Endothelial cell of umbilical vein (primary cell): ENCODE results near the gene SPATA33. TPM values are rescaled to one million over a fixed set of nuclear protein-coding genes. Genes with fewer than 3 reads are reported as not detected.
"Not testable (repeated sequence)": the region's sequence is repeated elsewhere in the genome, so short reads cannot be mapped to it uniquely, and the experiment has no call there.

Experiments used
- BruUV-seq: library from RNA; stranded (reverse); fragments of 400-500 nt; replicated peaks from 2 replicates; lab custom pipeline; 2021; lab: Mats Ljungman, UMichigan
- CTCF ChIA-PET: fragments of 300-600, 350-600 bp; sonication (Branson Sonifier 250); formaldehyde crosslinking; loops from one replicate; lab custom pipeline; 2021; ENCODE audit warnings: antibody characterized with exemption, inconsistent platforms; lab: Charles Lee
- POLR2A ChIA-PET: fragments of 300-600, 350-600 bp; sonication (Branson Sonifier 250); formaldehyde crosslinking; loops from one replicate; lab custom pipeline; 2021; ENCODE audit warnings: antibody characterized with exemption, inconsistent platforms; lab: Charles Lee
- DNase-seq: peaks from one replicate; pipeline ENCODE4 v3.0.0-alpha.2; 2011; ENCODE audit warnings: low read depth, low spot score
- FAIRE-seq: peaks from 2 replicates; lab custom pipeline; 2011; peaks lifted over from hg19 to GRCh38; lab: Jason Lieb, UNC
- H2AFZ ChIP-seq: 2 replicates; pipeline ENCODE4 v1.6.0; 2012; ENCODE audit warnings: low read depth, low read length, control low read depth, inconsistent platforms
- H3K27ac ChIP-seq: 2 replicates; pipeline ENCODE4 v1.5.1; 2011; ENCODE audit warnings: low read depth, mild to moderate bottlenecking, control low read depth, low read length, moderate library complexity; ENCODE audit not compliant: insufficient read depth
- H3K27me3 ChIP-seq, 2 experiments: 2 replicates each; pipeline versions ENCODE4 v1.6.0 to v1.6.1; 2011; ENCODE audit warnings: low read length in 2 of 2, mixed read lengths in 1 of 2; ENCODE audit not compliant: control insufficient read depth in 2 of 2, insufficient read depth in 2 of 2
- H3K36me3 ChIP-seq, 2 experiments: 2 replicates in 1 of 2; 3 replicates in 1 of 2; pipeline ENCODE4 v1.5.1; 2011; ENCODE audit warnings: low read length in 2 of 2, mild to moderate bottlenecking in 1 of 2, moderate library complexity in 1 of 2; ENCODE audit not compliant: control insufficient read depth in 2 of 2, insufficient read depth in 2 of 2; ENCODE audit errors: extremely low read depth in 1 of 2
- H3K4me1 ChIP-seq: 3 replicates; pipeline ENCODE4 v1.5.1; 2011; ENCODE audit warnings: mild to moderate bottlenecking, low read length; ENCODE audit not compliant: control insufficient read depth, insufficient read depth; ENCODE audit errors: extremely low read depth
- H3K4me2 ChIP-seq: 2 replicates; pipeline ENCODE4 v1.6.1; 2011; ENCODE audit warnings: low read length, control low read depth, mixed read lengths; ENCODE audit not compliant: insufficient read depth
- H3K4me3 ChIP-seq, 3 experiments: fragments of 200-600 bp in 1 of 3; sonication (generic), shearing (Covaris generic) in 1 of 3; replicated peaks in 1 of 3; 2 replicates each; pipeline ENCODE4 v1.5.1; 2011 to 2016; ENCODE audit warnings: control low read depth in 3 of 3, low read length in 3 of 3, mild to moderate bottlenecking in 2 of 3, inconsistent platforms in 1 of 3, low read depth in 1 of 3, moderate library complexity in 1 of 3; ENCODE audit not compliant: insufficient read depth in 1 of 3
- H3K79me2 ChIP-seq: 2 replicates; pipeline ENCODE4 v1.6.0; 2012; ENCODE audit warnings: low read length, inconsistent platforms; ENCODE audit not compliant: control insufficient read depth, insufficient read depth
- H3K9ac ChIP-seq: replicated peaks from 2 replicates; pipeline ENCODE3; 2011; ENCODE audit warnings: low read length, control low read depth; ENCODE audit not compliant: insufficient read depth; ENCODE audit errors: extremely low read depth
- H3K9me1 ChIP-seq: replicated peaks from 3 replicates; pipeline ENCODE4 v1.6.0; 2011; ENCODE audit warnings: mild to moderate bottlenecking, low read length; ENCODE audit not compliant: control insufficient read depth, insufficient read depth; ENCODE audit errors: extremely low read depth
- H3K9me3 ChIP-seq: replicated peaks from 2 replicates; pipeline ENCODE4 v1.5.1; 2012; ENCODE audit warnings: low read length, inconsistent platforms; ENCODE audit not compliant: control insufficient read depth, insufficient read depth
- H4K20me1 ChIP-seq: replicated peaks from 2 replicates; pipeline ENCODE3; 2011; ENCODE audit warnings: mild to moderate bottlenecking, low read length; ENCODE audit not compliant: control insufficient read depth, insufficient read depth; ENCODE audit errors: extremely low read depth
- CTCF ChIP-seq, 2 donors: IDR thresholded peaks; 1 replicate in 1 of 2; 2 replicates in 1 of 2; pipeline ENCODE4 v1.5.1; 2011; ENCODE audit warnings: low read length in 2 of 2, mild to moderate bottlenecking in 2 of 2, moderate library complexity in 2 of 2, control low read depth in 1 of 2, inconsistent platforms in 1 of 2, low read depth in 1 of 2; ENCODE audit not compliant: insufficient read depth in 1 of 2; ENCODE audit errors: extremely low read depth in 1 of 2
- EZH2 ChIP-seq: IDR thresholded peaks from 2 replicates; pipeline ENCODE4 v1.6.1; 2012; ENCODE audit warnings: borderline replicate concordance, low read depth, mild to moderate bottlenecking, moderate library complexity, low read length, inconsistent platforms; ENCODE audit not compliant: severe bottlenecking
- FOS ChIP-seq: IDR thresholded peaks from 2 replicates; pipeline ENCODE4 v1.6.1; 2011; ENCODE audit warnings: mild to moderate bottlenecking, low read length, moderate library complexity, borderline replicate concordance; ENCODE audit not compliant: insufficient read depth
- GATA2 ChIP-seq: IDR thresholded peaks from 2 replicates; pipeline ENCODE4 v1.7.0; 2011; ENCODE audit warnings: low read depth, mild to moderate bottlenecking, moderate library complexity, mixed read lengths, low read length; ENCODE audit not compliant: insufficient read length, insufficient read depth
- JUN ChIP-seq: IDR thresholded peaks from 2 replicates; pipeline ENCODE4 v1.6.1; 2011; ENCODE audit warnings: borderline replicate concordance, low read depth; ENCODE audit not compliant: insufficient read length, insufficient read depth
- MAX ChIP-seq: IDR thresholded peaks from 2 replicates; pipeline ENCODE4 v1.6.1; 2011; ENCODE audit not compliant: insufficient read depth, insufficient read length
- POLR2A ChIP-seq: IDR thresholded peaks from 2 replicates; pipeline ENCODE4 v1.6.1; 2012; ENCODE audit warnings: low read depth, mild to moderate bottlenecking, control low read depth, low read length
- POLR2AphosphoS5 ChIP-seq: IDR thresholded peaks from 2 replicates; pipeline ENCODE4 v1.6.1; 2012; ENCODE audit warnings: low read depth, mild to moderate bottlenecking, control low read depth, low read length, moderate library complexity; ENCODE audit not compliant: insufficient read depth
- dilution Hi-C: fragments of 300-500 bp; cut with MboI; formaldehyde crosslinking; loops from one replicate; pipeline ENCODE4 v1.15.0; 2019; ENCODE audit warnings: low sequenced_read_pairs; ENCODE audit not compliant: extremely low pct_ligation_motif_present
- intact Hi-C: fragments of 100-400 bp; cut with micrococcal nuclease; formaldehyde crosslinking; loops from one replicate; pipeline ENCODE4 v1.10.0; 2022
- polyA plus RNA-seq, 4 experiments: library from polyadenylated mRNA; depleted of rRNA in 3 of 4; stranded (reverse) in 3 of 4; unstranded in 1 of 4; fragments of >200 nt; gene quantifications; 2 replicates each; pipeline versions ENCODE4 v1.2.1 to v1.2.3, GENCODE V29; 2011 to 2012; ENCODE audit warnings: missing spikeins in 1 of 4
- total RNA-seq: library from RNA; stranded (reverse); gene quantifications from 2 replicates; pipeline ENCODE4 v1.2.3, GENCODE V29; 2021

Gene SPATA33
- total and polyA plus RNA-seq, 2 donors (not counting 3 experiments of a cell fraction or from before 2014, with no cell fraction given), result 3.5 to 11.4 TPM

DNA sequence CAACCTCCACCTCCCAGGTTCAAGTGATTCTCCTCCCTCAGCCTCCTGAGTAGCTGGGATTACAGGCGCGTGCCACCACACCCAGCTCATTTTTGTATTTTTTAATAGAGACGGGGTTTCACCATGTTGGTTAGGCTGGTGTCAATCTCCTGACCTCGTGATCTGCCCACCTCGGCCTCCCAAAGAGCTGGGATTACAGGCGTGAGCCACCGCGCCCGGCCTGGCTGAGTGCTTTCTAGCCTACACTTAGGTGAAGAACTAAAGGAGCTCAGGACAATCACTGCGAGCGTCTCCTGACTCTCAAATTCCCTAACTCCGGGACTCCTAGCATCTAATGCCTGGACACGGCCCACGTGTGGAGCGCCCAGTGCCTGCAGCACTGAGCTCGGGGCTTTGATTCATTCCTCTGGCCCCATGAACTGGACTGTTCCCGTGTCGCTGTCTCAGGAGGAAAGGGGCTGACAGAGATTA lies 42.0 kb downstream of the SPATA33 start:
- H3K27ac ChIP-seq, DNase-seq, H3K79me2 ChIP-seq, H2AFZ ChIP-seq, H3K36me3 ChIP-seq, H3K9me1 ChIP-seq, FAIRE-seq, H3K4me3 ChIP-seq, H4K20me1 ChIP-seq, H3K4me1 ChIP-seq, H3K4me2 ChIP-seq, dilution Hi-C loops, H3K27me3 ChIP-seq, H3K9ac ChIP-seq, H3K9me3 ChIP-seq, BruUV-seq: not testable (repeated sequence)
- intact Hi-C loops, result loop anchor here (1.0 to 5.0 kb wide), 5 partner anchors 13 to 223 kb away; partner anchors contain the start of genes CDK10, TCF25 and TUBB3
- ChIA-PET CTCF (interaction anchor here (0.6 to 4.4 kb wide), 17 partner anchors 10 to 219 kb away, joined by 3 to 66 read pairs (median 5); partner anchors contain the start of genes CDK10, MC1R and TCF25), POLR2A (interaction anchor here (1.0 kb wide), 1 partner anchor 13 kb away, joined by 5 read pairs; the partner anchor contains the start of gene CDK10)

GRCh38 chr16:89700100-89700648 lies 42.5 kb downstream of the SPATA33 start:
- FAIRE-seq, result peak; percentile 97
- CTCF ChIA-PET, result interaction anchor here (0.6 to 4.4 kb wide), 22 partner anchors 10 to 219 kb away, joined by 3 to 66 read pairs (median 5); partner anchors contain the start of genes CDK10, FANCA, MC1R and TCF25
- H3K27ac ChIP-seq, result peak overlapping the region; percentile 26
- H3K4me3 ChIP-seq, result peak overlapping the region in 2 of 3 experiments; percentile 7 to 62
- dilution Hi-C loops (no loop called here), intact Hi-C loops (loop anchor here (1.0 to 5.0 kb wide), 5 partner anchors 14 to 222 kb away; partner anchors contain the start of genes CDK10, TCF25 and TUBB3)
- no peak overlapping the region for H2AFZ ChIP-seq
- peak; percentile 96 for DNase-seq
- H3K36me3 ChIP-seq, result peaks cover 0 to 7% of the 10 kb centered on the region in 2 experiments
- peak overlapping the region; percentile 19 for H3K4me2 ChIP-seq
- peaks cover 9% of the 10 kb centered on the region for H3K4me1 ChIP-seq
- H3K9ac ChIP-seq, result peak overlapping the region; percentile 27
- H3K9me1 ChIP-seq, result no peaks in the 10 kb centered on the region
- H3K27me3 ChIP-seq, result no peaks in the 10 kb centered on the region
- peak; percentile 29 for TF ChIP-seq POLR2AphosphoS5
- TF ChIP-seq POLR2A, result no peak
- TF ChIP-seq GATA2, result no peak
- TF ChIP-seq JUN, result peak; percentile 84
- no peak for TF ChIP-seq EZH2
- peak; percentile 30 for TF ChIP-seq FOS
- peak; percentile 70 to 88 for TF ChIP-seq CTCF (IDR thresholded peaks at IDR 0.05; ENCODE audit: extremely low read depth in 1 of 2, insufficient read depth in 1 of 2, low read depth in 1 of 2, low read length in 2 of 2)
- peak; percentile 96 for TF ChIP-seq MAX
- no peaks in the 10 kb centered on the region for H3K9me3 ChIP-seq
- POLR2A ChIA-PET, result interaction anchor here (1.0 kb wide), 1 partner anchor 14 kb away, joined by 5 read pairs; the partner anchor contains the start of gene CDK10
- H4K20me1 ChIP-seq, result no peaks in the 10 kb centered on the region
- no peaks in the 10 kb centered on the region for H3K79me2 ChIP-seq
- no TSS peak for BruUV-seq
